Measurements from ENCODE around the gene RPS15.
A peak's percentile ranks its signal among the peaks of the same experiment; 100 is the strongest.

Gene RPS15

DNA sequence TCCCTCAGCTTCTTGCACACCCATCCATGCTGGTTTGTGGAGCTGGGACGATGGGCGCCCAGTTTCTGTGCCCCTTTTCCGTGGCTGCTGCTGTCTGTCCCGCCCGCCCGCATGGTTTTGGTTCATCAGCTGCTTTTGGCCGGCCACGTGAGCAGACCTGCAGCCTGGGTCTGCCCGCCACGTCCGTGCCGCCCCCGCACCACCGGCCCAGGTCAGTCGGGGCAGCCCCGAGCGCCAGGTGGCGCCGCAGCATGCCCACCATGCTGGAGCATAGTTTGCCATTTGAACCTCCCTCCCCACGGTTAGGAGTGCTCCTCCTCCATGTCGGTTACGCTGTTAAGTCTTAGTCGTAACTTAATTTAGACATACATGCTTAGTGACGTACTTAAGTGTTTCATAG is 15.3 kb upstream of the RPS15 start:
- H3K9me3 Mint-ChIP-seq, result no peaks in the 10 kb centered on the region
- peak overlapping the region; percentile 80 for H3K27ac Mint-ChIP-seq
- H3K4me1 Mint-ChIP-seq, result peaks cover 13% of the 10 kb centered on the region
- no peak overlapping the region for H3K4me3 Mint-ChIP-seq
- no peak for ATAC-seq
- peaks cover 100% of the 10 kb centered on the region for H3K36me3 Mint-ChIP-seq
- no peak for DNase-seq (ENCODE audit: low spot score in 2 of 2)

DNA sequence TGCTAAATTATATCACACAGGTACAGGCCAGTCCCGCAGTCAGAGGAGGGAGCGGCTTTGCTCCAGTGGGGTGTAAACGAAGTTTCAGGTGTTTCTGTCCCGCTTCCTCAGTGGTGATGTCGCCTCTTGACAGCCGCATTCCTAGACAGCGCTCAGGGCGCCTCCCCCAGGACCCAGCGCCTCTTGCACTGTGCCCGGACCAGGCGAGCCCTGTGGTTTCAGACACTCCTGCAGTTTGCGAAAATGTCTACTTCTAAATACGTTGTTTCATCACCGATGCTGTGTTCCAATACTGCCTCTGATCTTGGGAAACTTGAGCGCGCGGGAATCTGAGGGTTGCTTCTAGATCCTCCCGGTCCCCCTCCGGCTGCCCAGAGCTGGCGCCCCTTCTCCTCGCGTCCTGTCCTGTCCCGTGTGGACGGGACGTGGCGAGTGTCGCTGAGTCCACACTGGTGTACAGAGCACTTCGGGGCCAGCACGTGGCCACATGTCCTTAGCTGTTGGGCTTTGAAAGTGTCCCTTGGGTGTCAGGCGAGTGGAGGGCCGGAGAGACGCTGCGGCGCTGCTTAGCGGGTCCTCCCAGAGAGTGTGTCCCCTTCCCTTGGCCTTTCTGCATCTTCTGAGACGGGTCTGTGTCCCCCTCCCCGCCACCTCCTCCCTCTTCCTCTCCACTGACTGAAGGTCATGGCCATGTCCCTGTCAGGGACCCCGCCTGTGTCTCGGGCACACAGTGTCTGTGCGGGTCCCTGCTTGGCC is 14.6 kb upstream of the RPS15 start:
- H3K27ac Mint-ChIP-seq, result peak overlapping the region; percentile 80
- no peak for ATAC-seq
- no peaks in the 10 kb centered on the region for H3K9me3 Mint-ChIP-seq
- no peak for DNase-seq (ENCODE audit: low spot score in 2 of 2)
- no peak overlapping the region for H3K4me3 Mint-ChIP-seq
- peaks cover 100% of the 10 kb centered on the region for H3K36me3 Mint-ChIP-seq
- peaks cover 13% of the 10 kb centered on the region for H3K4me1 Mint-ChIP-seq

DNA sequence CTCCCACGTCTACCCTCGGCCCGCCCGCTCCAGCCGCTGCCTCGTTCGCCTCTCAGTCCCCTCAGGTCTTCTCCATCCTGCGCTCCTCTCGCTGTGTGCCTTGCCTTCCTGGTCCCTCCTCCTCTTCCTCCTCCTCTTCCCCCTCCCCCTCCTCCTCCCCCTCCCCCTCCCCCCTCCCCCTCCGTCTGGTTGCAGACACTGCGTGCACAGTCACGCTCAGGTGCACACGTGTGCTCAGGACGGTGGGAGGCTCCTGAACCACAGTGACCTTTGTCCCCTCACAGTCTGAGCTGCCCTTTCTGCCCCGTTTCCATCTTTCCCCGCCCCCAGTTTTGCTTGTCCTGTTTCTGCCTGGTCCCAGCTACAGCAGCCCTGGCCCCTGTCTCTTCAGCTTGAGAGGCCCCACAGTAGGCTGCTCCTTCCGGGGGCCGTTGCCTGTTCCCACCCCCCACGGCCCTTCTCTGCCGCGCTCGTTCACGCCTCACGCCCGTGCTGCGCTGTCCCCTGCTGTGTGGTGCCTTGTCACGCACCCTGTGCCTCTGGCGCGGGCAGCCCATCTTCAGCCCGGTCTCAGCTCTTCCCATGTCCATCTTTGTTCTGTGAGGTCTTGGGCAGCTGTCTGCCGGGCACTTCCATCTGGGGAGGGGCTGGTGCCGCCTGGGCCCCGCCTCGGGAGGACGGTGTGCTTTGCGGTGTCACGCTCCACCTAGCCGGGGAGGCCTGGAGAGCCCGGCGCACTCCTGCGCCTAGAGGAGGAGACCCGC is 13.8 kb upstream of the RPS15 start:
- DNase-seq (ENCODE audit: low spot score in 2 of 2) (no peak), ATAC-seq (no peak)
- H3K4me1 Mint-ChIP-seq, result peaks cover 13% of the 10 kb centered on the region
- no peak overlapping the region for H3K4me3 Mint-ChIP-seq
- peak overlapping the region; percentile 69 for H3K27ac Mint-ChIP-seq
- H3K36me3 Mint-ChIP-seq, result peaks cover 96% of the 10 kb centered on the region
- no peaks in the 10 kb centered on the region for H3K9me3 Mint-ChIP-seq

DNA sequence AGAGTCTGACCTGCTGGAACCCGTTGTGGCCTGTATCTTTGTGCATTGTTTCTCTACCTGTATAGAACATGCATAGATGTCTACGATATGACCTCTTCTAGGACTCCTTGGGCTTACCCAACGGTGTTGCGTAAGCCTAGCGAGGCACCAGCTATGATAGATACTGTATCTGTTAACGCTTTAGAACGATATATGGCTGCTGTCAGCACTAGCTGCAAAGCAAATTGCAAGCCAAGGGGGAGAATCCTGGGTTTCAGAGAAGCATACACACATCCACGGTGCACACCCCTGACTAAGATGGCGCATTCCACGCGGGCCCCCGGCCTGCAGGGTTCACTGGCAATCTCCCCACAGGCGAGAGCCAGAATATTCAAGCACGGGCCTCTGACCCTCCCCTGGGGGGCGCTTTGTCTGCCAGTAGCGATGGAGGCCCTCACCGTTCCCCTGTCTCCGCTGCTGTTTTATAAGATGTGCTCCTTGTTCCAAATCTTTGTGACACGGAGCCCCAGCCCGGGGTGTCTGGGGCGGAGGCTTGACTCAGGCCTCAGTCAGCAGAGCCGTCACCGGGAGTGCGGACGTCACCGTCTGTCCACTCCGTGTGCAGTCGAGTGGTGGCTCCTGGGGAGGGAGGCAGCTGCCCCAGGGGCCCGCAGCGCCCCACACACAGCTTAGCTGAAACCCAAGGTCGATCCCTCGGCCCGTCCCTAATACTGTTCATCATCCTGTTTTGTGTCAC is 12.9 kb upstream of the RPS15 start:
- Mint-ChIP-seq H3K4me3 (no peak overlapping the region), H3K9me3 (no peaks in the 10 kb centered on the region), H3K36me3 (peaks cover 96% of the 10 kb centered on the region), H3K27ac (peak overlapping the region; percentile 69), H3K4me1 (peaks cover 13% of the 10 kb centered on the region)
- ATAC-seq, result no peak
- no peak for DNase-seq (ENCODE audit: low spot score in 2 of 2)

DNA sequence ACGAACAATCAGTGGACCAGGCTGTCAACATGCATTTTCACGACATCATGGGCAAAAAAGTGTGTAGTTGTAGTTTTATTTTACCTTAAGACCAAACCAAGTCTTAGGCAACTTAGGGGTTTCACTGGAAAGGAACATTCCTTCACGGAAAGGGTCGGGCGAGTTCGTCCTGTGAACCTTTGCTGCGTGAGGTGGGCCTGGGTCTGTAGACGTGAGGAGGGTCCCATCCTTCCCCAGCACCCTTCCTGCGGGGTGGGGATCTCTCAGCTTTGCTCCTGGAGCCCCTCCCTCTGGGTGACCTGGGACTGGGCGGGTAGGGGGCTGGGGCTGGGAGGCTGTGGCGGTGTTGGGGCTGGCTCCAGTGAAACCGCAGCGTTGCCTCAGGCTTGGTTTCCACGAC is 12.3 kb upstream of the RPS15 start:
- Mint-ChIP-seq H3K4me1 (peaks cover 13% of the 10 kb centered on the region), H3K36me3 (peaks cover 96% of the 10 kb centered on the region), H3K27ac (no peak overlapping the region), H3K4me3 (no peak overlapping the region), H3K9me3 (no peaks in the 10 kb centered on the region)
- DNase-seq (ENCODE audit: low spot score in 2 of 2) (no peak), ATAC-seq (no peak)

DNA sequence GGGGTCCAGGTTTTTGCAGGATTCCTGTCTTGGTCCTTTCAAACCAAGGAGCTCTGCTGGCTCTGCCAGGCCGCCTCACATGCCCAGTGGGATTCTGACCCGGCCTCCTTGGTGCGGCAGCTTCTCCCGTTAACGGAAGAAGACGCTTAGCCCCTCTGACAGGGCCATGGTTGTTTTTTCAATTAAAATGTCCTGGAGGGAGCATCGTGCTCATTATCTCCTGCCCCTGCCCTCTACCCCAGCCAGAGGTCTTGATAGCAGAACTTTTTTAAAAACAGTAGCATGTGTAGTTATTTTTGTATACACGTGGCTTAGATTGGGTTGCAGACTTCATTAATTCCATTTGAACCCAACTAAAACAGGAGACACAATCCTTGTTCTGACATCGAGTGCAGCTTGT is 11.5 kb upstream of the RPS15 start:
- ATAC-seq (no peak), DNase-seq (ENCODE audit: low spot score in 2 of 2) (no peak)
- Mint-ChIP-seq H3K36me3 (peaks cover 96% of the 10 kb centered on the region), H3K4me1 (peaks cover 13% of the 10 kb centered on the region), H3K27ac (no peak overlapping the region), H3K9me3 (no peaks in the 10 kb centered on the region), H3K4me3 (no peak overlapping the region)

DNA sequence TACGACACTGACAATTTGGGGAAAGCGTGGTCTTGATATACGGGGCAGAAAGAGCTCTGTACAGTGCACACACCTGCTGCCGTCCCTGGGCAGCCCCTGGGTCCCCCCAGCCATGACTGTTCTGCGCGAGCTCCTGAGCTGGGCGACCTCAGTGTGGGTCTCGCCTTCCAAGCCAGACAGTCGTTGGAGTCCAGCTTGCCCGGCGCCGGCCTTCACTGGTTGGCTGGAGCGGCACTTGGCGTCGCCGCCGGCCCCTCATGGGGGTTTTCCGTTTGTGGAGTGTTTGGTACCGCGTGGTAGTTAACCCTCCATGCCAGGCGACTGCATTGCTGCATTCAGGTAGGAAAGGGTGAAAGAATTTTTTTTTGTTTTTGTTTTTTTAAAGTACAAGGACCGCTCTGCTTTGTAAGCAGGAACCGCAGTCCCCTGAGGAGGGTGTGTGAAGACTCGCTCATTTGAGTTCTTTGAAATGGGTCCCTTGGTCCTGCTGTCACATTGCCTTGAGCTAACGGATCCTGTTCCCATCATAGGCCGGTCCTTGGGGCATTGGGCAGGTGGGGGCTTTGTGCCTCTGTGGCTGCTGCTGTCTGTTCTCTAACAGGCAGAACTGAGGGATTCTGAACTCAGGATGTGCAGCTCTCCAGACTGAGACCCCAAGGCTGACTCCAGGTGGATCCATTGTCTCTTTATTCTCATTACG is 10.8 kb upstream of the RPS15 start:
- H3K9me3 Mint-ChIP-seq, result no peaks in the 10 kb centered on the region

DNA sequence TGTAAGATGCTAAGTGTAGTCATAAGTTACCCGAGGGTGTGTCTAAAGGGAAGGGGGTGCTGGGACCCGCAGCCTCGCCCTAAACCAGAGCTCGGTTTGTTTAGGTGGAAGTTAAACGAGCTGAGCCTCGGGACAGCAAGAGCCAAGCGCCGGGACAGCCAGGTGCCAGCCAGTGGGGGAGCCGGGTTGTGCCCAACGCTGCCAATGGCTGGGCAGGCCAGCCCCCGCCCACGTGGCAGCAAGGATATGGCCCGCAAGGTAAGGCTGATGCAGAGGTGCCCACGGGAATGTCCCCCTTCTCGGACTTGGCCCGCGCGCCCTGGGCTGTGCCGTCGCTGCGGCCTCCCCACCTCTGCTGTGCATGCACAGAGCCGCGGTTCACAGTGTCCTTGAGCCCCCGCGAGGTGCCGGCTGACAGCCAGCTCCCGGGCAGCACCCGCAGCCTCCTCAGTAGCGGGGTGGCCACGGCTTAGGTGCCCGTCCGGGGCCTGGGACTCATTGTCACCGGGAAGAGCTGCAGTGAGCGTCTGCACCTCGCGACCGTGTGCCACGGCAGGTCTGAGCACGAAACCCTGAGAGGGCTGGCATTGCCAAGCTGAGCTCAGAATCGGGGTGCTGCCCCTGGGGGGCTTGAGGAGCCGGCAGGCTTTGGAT is 9.3 kb upstream of the RPS15 start:
- no peak for ATAC-seq
- peaks cover 6% of the 10 kb centered on the region for H3K4me1 Mint-ChIP-seq
- no peak for DNase-seq (ENCODE audit: low spot score in 2 of 2)
- H3K9me3 Mint-ChIP-seq, result no peaks in the 10 kb centered on the region
- H3K36me3 Mint-ChIP-seq, result peaks cover 95% of the 10 kb centered on the region
- H3K4me3 Mint-ChIP-seq, result no peak overlapping the region
- no peak overlapping the region for H3K27ac Mint-ChIP-seq

More for the DNA sequence above, 10.8 kb upstream of the RPS15 start:
- H3K4me3 Mint-ChIP-seq, result no peak overlapping the region
- peaks cover 96% of the 10 kb centered on the region for H3K36me3 Mint-ChIP-seq
- ATAC-seq, result no peak
- DNase-seq (ENCODE audit: low spot score in 2 of 2), result no peak
- H3K4me1 Mint-ChIP-seq, result peaks cover 13% of the 10 kb centered on the region
- no peak overlapping the region for H3K27ac Mint-ChIP-seq

DNA sequence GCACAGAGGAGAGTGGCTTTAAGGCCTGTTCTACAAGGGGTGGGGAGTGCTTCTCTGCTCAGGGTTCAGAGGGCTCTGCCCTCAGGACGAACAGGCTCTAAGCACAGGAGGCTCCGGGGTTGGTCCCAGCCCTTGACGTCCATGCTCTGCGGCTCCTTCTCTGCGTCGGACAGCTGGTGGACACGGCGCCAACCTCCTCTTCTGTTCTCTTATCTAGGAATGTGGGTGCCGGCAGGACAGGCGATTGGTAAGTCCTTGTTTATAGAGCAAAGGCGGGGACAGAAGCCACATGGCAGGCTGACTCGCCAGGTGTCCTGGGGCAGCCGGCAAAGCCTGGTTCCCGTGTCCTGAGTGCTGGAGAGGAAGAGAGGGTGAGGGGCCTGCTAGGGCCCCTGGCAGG is 8.4 kb upstream of the RPS15 start:
- Mint-ChIP-seq H3K36me3 (peaks cover 91% of the 10 kb centered on the region), H3K4me1 (peaks cover 4% of the 10 kb centered on the region), H3K9me3 (no peaks in the 10 kb centered on the region), H3K4me3 (no peak overlapping the region), H3K27ac (peak overlapping the region; percentile 29)
- ATAC-seq (no peak), DNase-seq (ENCODE audit: low spot score in 2 of 2) (no peak)

DNA sequence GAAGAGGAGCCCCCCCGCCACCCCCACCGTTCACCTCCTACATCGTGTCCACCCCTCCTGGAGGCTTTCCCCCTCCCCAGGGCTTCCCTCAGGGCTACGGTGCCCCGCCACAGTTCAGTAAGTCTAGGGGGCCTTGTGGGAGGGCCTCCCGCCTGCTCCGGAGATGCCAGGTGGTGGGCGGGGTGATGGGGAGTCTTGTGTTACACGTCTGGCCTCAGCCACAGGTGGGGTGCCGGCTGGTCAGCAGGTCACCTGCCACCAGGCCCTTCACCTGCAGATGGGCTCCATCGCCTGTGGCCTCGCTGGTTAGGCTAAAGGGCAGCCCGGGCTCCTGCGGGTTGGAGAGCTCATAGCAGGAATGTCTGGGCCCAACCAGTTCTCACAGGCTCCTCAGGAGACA is 8.0 kb upstream of the RPS15 start:
- Mint-ChIP-seq H3K4me1 (no peaks in the 10 kb centered on the region), H3K4me3 (no peak overlapping the region), H3K36me3 (peaks cover 91% of the 10 kb centered on the region), H3K9me3 (no peaks in the 10 kb centered on the region), H3K27ac (peak overlapping the region; percentile 29)
- ATAC-seq (no peak), DNase-seq (ENCODE audit: low spot score in 2 of 2) (no peak)

DNA sequence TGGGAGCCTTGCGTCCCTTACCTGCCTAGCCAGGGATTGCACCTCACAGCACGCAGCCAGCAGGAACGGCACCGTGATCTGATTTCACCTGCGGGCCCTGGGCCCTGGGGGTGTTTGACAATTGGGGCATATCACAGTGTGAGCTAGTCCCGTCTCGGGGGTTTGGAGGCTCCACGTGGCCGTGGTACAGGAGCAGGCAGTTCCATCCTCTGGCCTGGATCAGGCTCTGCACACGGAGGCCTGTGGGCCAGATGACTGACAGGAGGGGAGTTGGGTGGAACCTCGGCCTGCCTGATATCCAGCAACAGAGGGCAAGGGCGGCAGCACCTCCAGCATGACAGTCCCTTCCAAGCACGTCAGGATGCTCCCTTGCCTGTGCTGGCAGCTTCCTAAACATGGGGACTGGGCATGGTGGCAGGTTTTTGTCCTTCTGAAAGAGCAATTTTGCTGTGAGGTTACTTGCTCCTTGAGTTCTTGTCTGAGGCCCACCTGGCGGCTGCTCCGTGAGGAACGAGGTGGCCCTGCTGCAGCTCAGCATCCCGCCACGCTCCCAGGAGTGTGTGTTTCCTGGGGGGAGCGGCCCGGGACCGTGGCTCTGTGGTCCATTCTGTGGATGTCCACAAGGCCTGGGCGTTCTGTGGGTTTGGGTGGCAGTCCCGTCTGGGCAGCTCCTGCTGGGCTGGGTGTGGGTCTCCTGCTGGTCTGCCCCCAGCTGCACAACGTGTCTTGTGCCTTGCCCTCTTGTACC is 6.3 kb upstream of the RPS15 start:
- no peak overlapping the region for H3K4me3 Mint-ChIP-seq

DNA sequence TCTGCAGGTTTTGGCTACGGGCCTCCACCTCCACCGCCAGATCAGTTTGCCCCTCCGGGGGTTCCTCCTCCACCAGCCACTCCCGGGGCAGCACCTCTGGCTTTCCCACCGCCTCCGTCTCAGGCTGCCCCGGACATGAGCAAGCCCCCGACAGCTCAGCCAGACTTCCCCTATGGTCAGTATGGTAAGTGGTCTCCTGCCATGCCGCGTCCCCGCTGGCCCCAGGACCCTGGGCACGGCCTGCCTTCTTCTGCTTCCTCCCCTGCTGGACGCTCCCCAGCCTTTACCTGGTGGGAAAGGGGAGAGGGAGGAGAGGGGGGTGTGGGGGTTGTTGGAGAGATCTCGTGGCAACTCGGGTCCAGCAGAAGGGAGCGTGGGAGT is 5.7 kb upstream of the RPS15 start:
- H3K4me3 Mint-ChIP-seq, result no peak overlapping the region
- H3K36me3 Mint-ChIP-seq, result peaks cover 85% of the 10 kb centered on the region
- no peaks in the 10 kb centered on the region for H3K9me3 Mint-ChIP-seq
- no peaks in the 10 kb centered on the region for H3K4me1 Mint-ChIP-seq
- DNase-seq (ENCODE audit: low spot score in 2 of 2) (no peak), ATAC-seq (no peak)
- no peak overlapping the region for H3K27ac Mint-ChIP-seq

More for the DNA sequence above, 6.3 kb upstream of the RPS15 start:
- ATAC-seq, result no peak
- Mint-ChIP-seq H3K9me3 (no peaks in the 10 kb centered on the region), H3K36me3 (peaks cover 87% of the 10 kb centered on the region), H3K4me1 (no peaks in the 10 kb centered on the region), H3K27ac (no peak overlapping the region)
- no peak for DNase-seq (ENCODE audit: low spot score in 2 of 2)

DNA sequence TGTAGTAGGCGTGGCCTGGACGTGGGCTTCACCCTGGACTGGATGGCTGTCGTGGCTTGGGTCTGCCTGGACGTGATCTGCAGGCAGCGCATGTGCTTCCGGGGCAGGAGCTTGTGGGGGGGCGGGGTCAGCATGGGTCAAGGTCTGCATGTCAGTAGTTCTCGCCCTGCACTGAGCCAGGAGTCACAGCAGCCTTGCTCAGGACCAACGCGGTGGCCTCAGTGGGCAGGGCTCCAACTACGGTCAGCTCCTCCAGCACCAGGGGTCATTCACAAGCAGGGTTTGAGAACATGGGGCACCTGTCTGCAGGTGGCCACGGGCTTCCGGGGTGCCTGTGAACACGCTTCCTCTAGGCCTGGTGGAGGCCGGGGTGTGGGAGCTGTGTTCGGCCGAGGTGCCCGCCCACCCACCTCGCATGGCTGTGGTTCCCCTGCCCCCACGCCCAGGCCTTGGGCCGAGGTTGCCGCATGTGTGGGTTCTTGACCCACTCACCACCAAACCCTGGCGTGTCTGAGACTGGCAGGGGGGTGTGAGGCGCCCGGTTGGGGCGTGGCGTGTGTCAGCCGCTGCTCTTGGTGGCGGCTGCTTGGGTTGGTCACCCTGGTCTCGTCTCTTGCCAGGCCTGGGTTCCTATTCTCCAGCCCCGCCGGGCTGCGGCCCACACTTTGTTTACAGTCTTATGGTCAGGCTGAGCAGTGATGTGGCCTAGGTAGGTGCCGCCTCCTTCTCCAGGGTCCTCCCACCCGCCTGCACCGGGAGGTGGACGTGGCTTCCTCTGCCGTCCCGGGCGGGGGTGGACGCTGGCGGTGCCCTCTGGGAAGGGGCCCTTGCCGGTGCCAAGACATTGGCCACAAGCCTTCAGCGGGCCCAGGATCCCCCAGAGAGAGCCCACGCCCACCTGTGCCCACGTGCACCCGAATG is 4.8 kb upstream of the RPS15 start:
- no peaks in the 10 kb centered on the region for H3K9me3 Mint-ChIP-seq
- no peak for DNase-seq (ENCODE audit: low spot score in 2 of 2)
- H3K27ac Mint-ChIP-seq, result no peak overlapping the region
- H3K36me3 Mint-ChIP-seq, result peaks cover 85% of the 10 kb centered on the region
- H3K4me1 Mint-ChIP-seq, result peaks cover 7% of the 10 kb centered on the region
- H3K4me3 Mint-ChIP-seq, result no peak overlapping the region
- ATAC-seq, result no peak
